NCI-H446 treated with DMSO at 0.1 percent for 48 hours (cell line): ENCODE results near the gene USP48.
"Not testable (repeated sequence)": the region's sequence is repeated elsewhere in the genome, so short reads cannot be mapped to it uniquely, and the experiment has no call there.

Experiments
- DNase-seq: peaks from one replicate; lab custom pipeline; 2025; lab: John Stamatoyannopoulos, UW

Gene USP48

GRCh38 chr1:21696931-21697330 lies 86.0 kb downstream of the USP48 start:
- no peak for DNase-seq

GRCh38 chr1:21693732-21694131 lies 89.2 kb downstream of the USP48 start:
- no peak for DNase-seq

DNA sequence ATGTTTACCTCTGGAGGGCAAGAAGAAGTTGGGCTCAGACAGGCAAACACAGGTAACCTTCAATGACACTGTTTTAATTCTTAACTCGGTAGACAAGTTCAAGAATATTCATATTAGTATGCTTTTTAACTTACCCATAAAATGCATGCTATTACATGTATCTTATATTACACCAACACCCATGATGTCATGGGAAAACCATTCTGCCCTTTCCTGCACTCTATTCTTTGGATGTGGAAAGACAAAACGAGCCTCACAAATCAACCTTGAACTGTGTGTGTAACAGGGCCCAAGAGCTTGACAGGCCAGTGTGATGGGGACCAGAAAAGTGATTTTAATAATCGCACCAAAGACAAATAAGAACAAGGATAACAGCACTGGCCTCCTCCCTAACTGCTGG lies 91.2 kb downstream of the USP48 start:
- no peak for DNase-seq

GRCh38 chr1:21689661-21690372 lies 93.1 kb downstream of the USP48 start:
- no peak for DNase-seq

- DNase-seq, result no peak
Observed at GRCh38 chr1:21687081-21687529, 95.8 kb downstream of the USP48 start.

- no peak for DNase-seq
Observed at GRCh38 chr1:21685946-21686678, 96.8 kb downstream of the USP48 start.

GRCh38 chr1:21681426-21681825 lies 101.5 kb downstream of the USP48 start:
- no peak for DNase-seq

DNA sequence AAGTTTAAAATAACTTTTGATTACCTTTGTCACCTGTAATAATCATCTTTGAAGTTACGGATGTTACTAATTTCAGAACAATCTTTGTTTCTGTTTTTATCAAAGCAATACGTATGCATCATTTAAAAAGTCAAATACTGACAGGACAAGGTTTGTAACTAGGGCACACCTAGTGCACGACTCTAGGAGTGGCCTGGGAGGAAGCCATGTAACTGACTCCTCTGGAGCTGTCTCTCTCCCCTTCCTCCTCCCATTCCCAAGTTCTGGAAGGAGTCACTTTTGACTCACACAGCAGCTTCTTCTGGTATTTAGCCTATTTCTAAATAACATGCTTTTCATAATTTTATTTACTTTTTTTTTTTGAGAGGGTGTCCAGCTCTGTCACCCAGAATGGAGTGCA lies 102.0 kb downstream of the USP48 start:
- no peak for DNase-seq

DNA sequence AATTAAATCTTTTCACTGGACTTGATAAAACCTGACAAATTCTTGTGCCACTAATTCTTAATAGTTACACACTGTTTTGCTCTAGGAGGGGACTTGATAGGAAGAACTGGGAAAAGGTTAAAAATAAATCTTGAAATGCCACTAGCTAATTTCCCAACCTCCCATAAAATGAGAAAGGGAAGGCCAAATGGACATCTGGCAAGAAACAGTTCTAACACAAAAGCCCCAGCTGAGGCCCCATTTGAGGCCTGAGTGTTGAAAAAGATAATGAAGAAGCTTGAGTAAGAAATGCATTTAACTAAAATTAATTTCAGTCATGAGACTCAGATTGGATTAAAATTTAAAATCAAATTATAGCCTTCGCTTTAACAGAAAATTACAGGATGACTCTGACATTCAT lies 102.6 kb downstream of the USP48 start:
- DNase-seq, result no peak

GRCh38 chr1:21677168-21677567 lies 105.8 kb downstream of the USP48 start:
- DNase-seq, result no peak

DNA sequence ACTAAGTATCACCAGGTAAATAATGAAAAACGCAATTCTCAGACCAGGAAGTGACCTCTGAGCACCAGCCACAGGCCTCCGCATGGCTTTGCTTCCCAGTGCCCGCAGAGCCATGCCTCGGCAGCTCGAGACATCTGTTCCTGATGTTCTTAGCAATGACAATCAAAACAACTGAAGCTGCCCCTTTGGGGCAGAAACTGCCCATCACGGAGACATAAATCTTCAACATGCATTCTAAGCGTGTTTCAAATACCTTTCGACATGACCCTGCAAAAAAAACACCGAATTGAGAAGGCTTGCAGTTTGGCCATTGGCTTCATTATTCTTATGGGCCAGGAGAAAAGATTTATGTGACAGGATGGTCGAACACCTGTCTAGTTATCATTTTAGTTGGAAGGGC lies 108.0 kb downstream of the USP48 start:
- no peak for DNase-seq

- DNase-seq, result not testable (repeated sequence)
Observed at GRCh38 chr1:21673853-21674252, 109.1 kb downstream of the USP48 start.

DNA sequence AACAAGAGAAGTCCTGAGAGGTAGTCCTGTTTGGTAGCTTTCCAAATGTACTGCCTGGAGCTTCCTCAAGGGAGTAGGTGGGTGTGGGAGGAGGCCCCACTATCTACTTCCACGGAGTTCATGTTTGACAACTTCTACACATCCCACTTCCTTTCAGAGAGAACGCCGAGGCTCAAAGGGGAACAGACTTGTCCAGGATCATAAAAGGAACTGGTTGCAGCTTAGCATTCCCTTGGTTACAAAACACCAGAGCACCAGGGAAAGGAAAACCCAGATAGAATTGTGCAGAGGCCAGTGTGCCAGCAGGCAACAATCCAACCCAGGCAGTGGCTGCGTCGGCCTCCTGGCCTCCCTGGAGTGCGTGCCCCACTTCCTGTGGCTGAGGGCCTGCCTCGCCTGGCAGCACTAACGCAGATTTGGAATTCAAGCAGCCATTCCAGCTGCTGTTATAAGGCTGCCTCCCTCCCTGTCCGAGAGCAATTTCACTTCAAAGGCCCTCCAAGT lies 109.6 kb downstream of the USP48 start:
- DNase-seq, result peak; percentile 73

DNA sequence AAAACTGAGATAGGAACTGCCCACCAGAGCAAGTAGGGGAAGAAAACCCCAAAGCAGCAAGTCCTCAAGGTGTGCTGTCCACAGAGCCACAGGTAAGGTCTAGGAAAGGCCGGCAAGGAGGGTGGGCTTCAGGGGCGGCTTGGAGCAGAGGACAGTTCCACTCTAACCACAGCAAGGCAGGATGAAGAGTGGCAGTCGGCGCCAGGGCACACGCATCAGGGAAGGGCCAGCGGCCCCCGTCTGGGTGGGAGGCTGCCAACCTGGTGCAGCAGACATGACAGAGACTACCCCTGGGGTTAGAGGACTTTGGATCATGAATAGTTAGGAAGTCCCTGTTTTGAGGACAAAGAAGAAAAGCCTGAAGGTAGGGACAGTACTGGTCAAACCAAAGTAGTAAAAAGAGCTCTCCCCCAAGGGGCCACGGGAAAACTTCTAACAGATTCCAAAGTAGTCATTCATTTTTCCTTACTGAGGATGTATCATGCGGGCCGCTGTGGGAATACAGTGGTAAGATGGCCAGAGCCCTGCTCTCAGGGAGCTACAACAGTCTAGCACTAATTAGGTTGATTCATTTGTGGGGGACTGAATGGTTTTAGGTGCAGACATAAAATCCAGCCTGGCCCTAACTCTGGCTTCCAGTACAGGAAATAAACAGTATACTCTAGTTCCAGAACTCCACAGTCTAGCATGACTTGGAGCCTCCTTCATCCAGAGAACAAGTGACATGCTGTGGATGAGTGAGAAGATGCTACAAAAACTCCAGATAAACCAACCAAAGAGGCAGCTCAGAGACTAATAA lies 110.3 kb downstream of the USP48 start:
- DNase-seq, result no peak

GRCh38 chr1:21671915-21672314 lies 111.0 kb downstream of the USP48 start:
- no peak for DNase-seq

GRCh38 chr1:21670956-21671902 lies 111.7 kb downstream of the USP48 start:
- no peak for DNase-seq

DNA sequence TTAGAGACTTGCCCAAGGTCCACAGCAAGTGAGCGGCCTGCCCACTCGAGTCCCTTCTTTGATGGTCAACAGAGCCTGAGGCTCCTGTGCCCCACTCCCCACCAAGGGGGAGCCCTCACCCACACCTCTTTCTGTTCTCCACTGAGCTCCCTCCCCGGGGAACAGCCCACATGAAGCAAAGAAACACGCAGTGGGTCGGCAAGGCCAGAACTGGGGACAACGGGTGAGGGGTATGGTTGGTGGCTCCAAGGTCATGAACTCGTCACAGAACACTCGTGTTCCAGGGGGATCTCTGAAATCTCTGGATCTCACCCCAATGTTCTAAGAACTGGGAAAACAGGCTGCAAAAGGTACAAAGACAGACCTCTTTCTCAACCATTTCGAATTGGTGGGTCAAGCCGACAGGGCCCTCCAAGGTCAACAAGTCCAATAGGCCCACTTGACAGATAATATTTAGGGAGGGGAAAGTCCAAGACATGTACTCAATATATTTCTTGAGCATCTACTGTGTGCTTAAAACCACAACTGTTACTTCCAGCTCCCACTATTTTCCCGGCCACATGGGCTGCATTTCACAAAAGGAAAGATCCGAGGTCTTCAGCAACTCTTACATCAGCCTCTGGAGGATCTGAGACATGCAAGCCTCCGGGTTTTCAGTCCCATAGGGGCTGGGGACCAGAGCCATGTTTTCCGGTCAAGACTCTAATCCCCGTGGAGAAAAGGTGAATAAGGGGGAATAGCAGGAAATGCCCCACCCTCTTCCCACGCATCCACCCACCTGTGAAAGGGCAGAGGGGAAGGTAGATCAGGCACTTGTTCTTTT lies 112.7 kb downstream of the USP48 start:
- no peak for DNase-seq

DNA sequence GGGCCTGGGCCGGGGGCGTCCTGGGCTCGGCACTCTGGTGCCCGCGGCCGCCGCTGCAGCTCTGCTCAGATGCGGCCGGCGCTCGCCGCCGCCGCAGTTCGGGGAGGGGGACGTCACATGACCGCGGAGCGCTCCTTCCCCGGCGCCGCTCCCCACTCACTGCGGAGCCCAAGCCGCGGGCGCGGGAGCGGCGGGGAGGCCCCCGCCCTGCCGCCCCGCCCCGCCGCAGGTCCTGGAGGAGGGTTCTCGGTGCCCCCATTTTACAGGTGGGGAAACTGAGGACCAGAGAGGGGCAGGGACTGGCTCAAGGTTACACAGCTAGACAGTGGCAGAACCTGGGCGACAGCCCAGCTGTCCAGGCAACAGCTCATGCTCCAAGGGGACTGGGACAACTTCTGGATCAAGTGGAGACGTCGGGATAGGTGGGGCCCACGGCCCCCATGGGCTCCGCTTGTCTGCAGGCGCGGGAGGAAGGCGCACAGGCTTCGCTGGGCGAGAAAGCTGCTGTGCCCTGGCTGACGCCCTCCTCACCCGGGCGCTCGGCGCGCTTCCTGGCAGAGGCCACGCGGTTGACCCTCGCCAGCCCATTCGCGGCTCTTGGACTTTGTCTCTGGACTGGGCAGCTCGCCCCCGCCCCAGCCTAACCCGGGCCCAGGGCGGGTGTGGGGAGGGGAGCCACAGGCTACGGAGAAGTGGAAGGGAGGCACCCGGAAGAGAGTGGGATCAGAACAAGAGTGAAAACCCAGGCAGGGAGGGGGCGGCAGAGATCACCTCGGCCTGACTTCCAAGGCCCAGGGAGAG lies 113.5 kb downstream of the USP48 start, which contains the start of gene RAP1GAP:
TSS of gene RAP1GAP (minus strand) at position 100 of the 801 bp plus-strand sequence. CDS start 49,325 bp downstream, outside the sequence.
- DNase-seq, result no peak

- DNase-seq, result no peak
Observed at GRCh38 chr1:21668951-21669257, 114.0 kb downstream of the USP48 start.
